NCI-H2029 (cell line): Measurements from ENCODE around the gene PSME4.
"Not testable (repeated sequence)": the region's sequence is repeated elsewhere in the genome, so short reads cannot be mapped to it uniquely, and the experiment has no call there.

Source experiments
- DNase-seq: peaks from one replicate; lab custom pipeline; 2025; lab: John Stamatoyannopoulos, UW

The PSME4 gene

GRCh38 chr2:53886406-53887280 lies 84.2 kb downstream of the PSME4 start:
- DNase-seq: no peak

- DNase-seq: no peak
Measured at GRCh38 chr2:53884883-53885282, 85.9 kb downstream of the PSME4 start.

GRCh38 chr2:53881986-53882385 lies 88.8 kb downstream of the PSME4 start:
- DNase-seq: no peak

GRCh38 chr2:53881360-53881759 lies 89.4 kb downstream of the PSME4 start:
- no peak for DNase-seq

- no peak for DNase-seq
Measured at GRCh38 chr2:53880756-53881155, 90.0 kb downstream of the PSME4 start.

GRCh38 chr2:53877556-53877955 lies 93.2 kb downstream of the PSME4 start:
- DNase-seq: no peak

GRCh38 chr2:53877112-53877511 lies 93.7 kb downstream of the PSME4 start:
- DNase-seq: no peak

GRCh38 chr2:53874401-53874950 lies 96.3 kb downstream of the PSME4 start:
- no peak for DNase-seq

- no peak for DNase-seq
Measured at GRCh38 chr2:53867773-53868172, 103.0 kb downstream of the PSME4 start.

- DNase-seq: no peak
Measured at GRCh38 chr2:53867169-53867568, 103.6 kb downstream of the PSME4 start.

GRCh38 chr2:53865962-53866361 lies 104.8 kb downstream of the PSME4 start:
- DNase-seq: no peak

- DNase-seq: no peak
Measured at GRCh38 chr2:53865264-53865663, 105.5 kb downstream of the PSME4 start.

- DNase-seq: no peak
Measured at GRCh38 chr2:53863538-53864227, 107.1 kb downstream of the PSME4 start.

GRCh38 chr2:53861824-53862223 lies 109.0 kb downstream of the PSME4 start:
- no peak for DNase-seq

GRCh38 chr2:53859206-53860181 lies 111.3 kb downstream of the PSME4 start, which contains the start of gene GPR75:
Gene GPR75, minus strand, starts transcription at chr2:53859967. Its CDS starts 5,211 bp downstream, at chr2:53854756.
- no peak for DNase-seq

- no peak for DNase-seq
Measured at GRCh38 chr2:53856272-53856671, 114.5 kb downstream of the PSME4 start.

- no peak for DNase-seq
Measured at GRCh38 chr2:53854678-53855077, 116.1 kb downstream of the PSME4 start.

- DNase-seq: no peak
Measured at GRCh38 chr2:53852532-53852931, 118.3 kb downstream of the PSME4 start.

- not testable (repeated sequence) for DNase-seq
Measured at GRCh38 chr2:53851052-53851757, 119.6 kb downstream of the PSME4 start.

- no peak for DNase-seq
Measured at GRCh38 chr2:53848062-53848461, 122.7 kb downstream of the PSME4 start.

- DNase-seq: no peak
Measured at GRCh38 chr2:53843595-53843994, 127.2 kb downstream of the PSME4 start.
